ENCODE measurements around the gene KSR1.

GRCh38 chr17:27546624-27547300 is 90.5 kb downstream of the KSR1 start:
- TF ChIP-seq POLR2AphosphoS5 (IDR thresholded peaks at IDR 0.05; ENCODE audit: low read depth, low read length), result no peak
- TF ChIP-seq POLR2A (IDR thresholded peaks at IDR 0.05; ENCODE audit: low read depth, low read length), result no peak
